Measurements from ENCODE around the gene ISL2. TPM values are rescaled to one million over a fixed set of nuclear protein-coding genes. Genes with fewer than 3 reads are reported as not detected.
A peak's percentile ranks its signal among the peaks of the same experiment; 100 is the strongest.

ISL2 gene
- total RNA-seq, 6 experiments from 2014 or later = 3.7 to 6.6 (median 5.0) TPM

- peaks cover 16% of the 10 kb centered on the region for H3K4me1 Mint-ChIP-seq (ENCODE audit: low read depth)
- no peaks in the 10 kb centered on the region; the same call in 1 of the 2 replicates for H3K36me3 Mint-ChIP-seq (ENCODE audit: low read depth)
- no peak for DNase-seq
- no peaks in the 10 kb centered on the region for H3K9me3 Mint-ChIP-seq
- no peaks in the 10 kb centered on the region; the same call in 1 of the 2 replicates for H3K27me3 Mint-ChIP-seq (ENCODE audit: insufficient read depth)
- no peak for TF ChIP-seq CTCF (IDR thresholded peaks at IDR 0.05)
- H3K4me3 Mint-ChIP-seq = no peak overlapping the region
- H3K27ac Mint-ChIP-seq = no peak overlapping the region
Measured at GRCh38 chr15:76390571-76390970, 54.0 kb downstream of the ISL2 start.

DNA sequence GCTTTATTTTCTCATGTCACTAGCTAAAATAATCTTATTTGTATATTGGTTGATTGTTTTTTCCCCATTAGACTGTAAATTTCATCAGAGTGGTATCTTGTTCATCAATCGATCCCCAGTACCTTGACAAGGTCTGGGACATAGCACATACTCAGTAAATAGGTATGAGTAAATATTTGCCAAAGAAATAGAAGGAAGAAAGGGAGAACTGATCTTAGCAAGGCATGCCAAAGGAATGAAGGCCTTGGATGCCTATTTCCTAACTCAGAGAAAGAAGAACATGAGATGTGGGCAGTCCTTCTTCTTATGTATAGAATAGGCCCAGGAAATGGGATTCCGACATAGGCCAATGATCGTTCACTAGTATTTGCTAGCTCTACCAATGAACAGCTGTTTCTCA, 54.7 kb downstream of the ISL2 start:
- H3K4me3 Mint-ChIP-seq = no peak overlapping the region
- no peak for DNase-seq
- H3K27me3 Mint-ChIP-seq (ENCODE audit: insufficient read depth) = no peaks in the 10 kb centered on the region; the same call in 1 of the 2 replicates
- no peaks in the 10 kb centered on the region for H3K9me3 Mint-ChIP-seq
- no peak overlapping the region for H3K27ac Mint-ChIP-seq
- H3K4me1 Mint-ChIP-seq (ENCODE audit: low read depth) = peaks cover 12% of the 10 kb centered on the region
- TF ChIP-seq CTCF (IDR thresholded peaks at IDR 0.05) = no peak
- no peaks in the 10 kb centered on the region; the same call in 1 of the 2 replicates for H3K36me3 Mint-ChIP-seq (ENCODE audit: low read depth)

- H3K4me3 Mint-ChIP-seq = no peak overlapping the region
- no peak for TF ChIP-seq CTCF (IDR thresholded peaks at IDR 0.05)
- H3K4me1 Mint-ChIP-seq (ENCODE audit: low read depth) = peaks cover 7% of the 10 kb centered on the region
- peak; percentile 20 for DNase-seq
- no peaks in the 10 kb centered on the region; the same call in 1 of the 2 replicates for H3K27me3 Mint-ChIP-seq (ENCODE audit: insufficient read depth)
- H3K9me3 Mint-ChIP-seq = no peaks in the 10 kb centered on the region
- no peak overlapping the region for H3K27ac Mint-ChIP-seq
- H3K36me3 Mint-ChIP-seq (ENCODE audit: low read depth) = no peaks in the 10 kb centered on the region
Measured at GRCh38 chr15:76391847-76392246, 55.3 kb downstream of the ISL2 start.

Other genes starting within 250 kb of the ISL2 start
- 100 to 1,000 TPM; 127 to 161 (median 146) TPM for gene ETFA, start 25.3 kb upstream of the ISL2 start, total RNA-seq (2021; fragmentation: NEBNext Ultra II Directional; extraction: Animal tissue kit (Norgen Biotek cat#: 25700))